OCI-LY1 (cell line): ENCODE measurements around the gene C4B.
"Not testable (repeated sequence)": the region's sequence is repeated elsewhere in the genome, so short reads cannot be mapped to it uniquely, and the experiment has no call there.

Experiments used
- EZH2 ChIP-seq: fragments of 200-600 bp; sonication (generic), shearing (Covaris generic); IDR thresholded peaks from 2 replicates; pipeline ENCODE4 v1.8.0; 2017; ENCODE audit warnings: borderline replicate concordance, mixed run types, mild to moderate bottlenecking, antibody characterized with exemption, low read length, moderate library complexity, mixed read lengths
- TF ChIP-seq, protein P1 (sequence below): fragments of 200-600 bp; sonication (generic), shearing (Covaris generic); IDR thresholded peaks from 2 replicates; pipeline ENCODE4 v1.5.1; 2017; ENCODE audit warnings: mild to moderate bottlenecking, antibody characterized with exemption, low read length, moderate library complexity, mixed read lengths

DNA sequence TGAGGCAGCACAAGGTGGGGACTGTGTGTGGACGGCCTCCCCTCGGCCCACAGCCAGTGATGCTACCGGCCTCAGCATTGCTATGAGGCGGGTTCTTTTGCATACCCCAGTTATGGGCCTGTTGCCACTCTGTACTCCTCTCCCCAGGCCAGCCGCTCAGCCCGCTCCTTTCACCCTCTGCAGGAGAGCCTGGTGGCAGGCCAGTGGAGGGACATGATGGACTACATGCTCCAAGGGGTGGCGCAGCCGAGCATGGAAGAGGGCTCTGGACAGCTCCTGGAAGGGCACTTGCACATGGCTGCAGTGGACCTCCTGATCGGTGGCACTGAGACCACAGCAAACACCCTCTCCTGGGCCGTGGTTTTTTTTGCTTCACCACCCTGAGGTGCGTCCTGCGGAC, 7.5 kb upstream of the C4B start:
- TF ChIP-seq, protein P1, sequence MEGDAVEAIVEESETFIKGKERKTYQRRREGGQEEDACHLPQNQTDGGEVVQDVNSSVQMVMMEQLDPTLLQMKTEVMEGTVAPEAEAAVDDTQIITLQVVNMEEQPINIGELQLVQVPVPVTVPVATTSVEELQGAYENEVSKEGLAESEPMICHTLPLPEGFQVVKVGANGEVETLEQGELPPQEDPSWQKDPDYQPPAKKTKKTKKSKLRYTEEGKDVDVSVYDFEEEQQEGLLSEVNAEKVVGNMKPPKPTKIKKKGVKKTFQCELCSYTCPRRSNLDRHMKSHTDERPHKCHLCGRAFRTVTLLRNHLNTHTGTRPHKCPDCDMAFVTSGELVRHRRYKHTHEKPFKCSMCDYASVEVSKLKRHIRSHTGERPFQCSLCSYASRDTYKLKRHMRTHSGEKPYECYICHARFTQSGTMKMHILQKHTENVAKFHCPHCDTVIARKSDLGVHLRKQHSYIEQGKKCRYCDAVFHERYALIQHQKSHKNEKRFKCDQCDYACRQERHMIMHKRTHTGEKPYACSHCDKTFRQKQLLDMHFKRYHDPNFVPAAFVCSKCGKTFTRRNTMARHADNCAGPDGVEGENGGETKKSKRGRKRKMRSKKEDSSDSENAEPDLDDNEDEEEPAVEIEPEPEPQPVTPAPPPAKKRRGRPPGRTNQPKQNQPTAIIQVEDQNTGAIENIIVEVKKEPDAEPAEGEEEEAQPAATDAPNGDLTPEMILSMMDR, result not testable (repeated sequence)
- not testable (repeated sequence) for TF ChIP-seq EZH2
